ENCODE results near the gene SAA1.
"Not testable (repeated sequence)": the region's sequence is repeated elsewhere in the genome, so short reads cannot be mapped to it uniquely, and the experiment has no call there.

GRCh38 chr11:18246379-18247190, 19.5 kb upstream of the SAA1 start:
- not testable (repeated sequence) for TF ChIP-seq CTCF (optimal IDR thresholded peaks at IDR 0.05 in 1 of 3, IDR thresholded peaks at IDR 0.05 in 1 of 3, conservative IDR thresholded peaks at IDR 0.05 in 1 of 3; ENCODE audit: extremely low read depth in 1 of 3, insufficient read depth in 2 of 3, low read length in 3 of 3); EZH2 (IDR thresholded peaks at IDR 0.05; ENCODE audit: low read length)

Measured in keratinocyte (primary cell).